Tibial artery (tissue), 4 donors: ENCODE results near the gene LGALS14.

Experiments used
- DNase-seq, 2 donors: peaks; one replicate each; pipeline ENCODE4 v3.0.0-alpha.2; 2019
- H3K27ac ChIP-seq, 2 donors: fragments of 200-600 bp; sonication (generic) in 1 of 2; 1 replicate in 1 of 2; 2 replicates in 1 of 2; pipeline ENCODE4 v1.5.1; 2018 to 2019; ENCODE audit warnings: mild to moderate bottlenecking in 1 of 2
- H3K27me3 ChIP-seq, 2 donors: fragments of 200-600 bp; sonication (generic) in 1 of 2; one replicate each; pipeline versions ENCODE4 v1.5.1 to v1.6.0; 2016 to 2019
- H3K36me3 ChIP-seq, 3 donors: fragments of 200-600 bp; sonication (generic) in 2 of 3; one replicate each; pipeline ENCODE4 v1.5.1; 2016 to 2019; ENCODE audit warnings: mild to moderate bottlenecking in 2 of 3
- H3K4me1 ChIP-seq, 4 donors: fragments of 200-600 bp; sonication (generic) in 2 of 4; 1 replicate in 3 of 4; 2 replicates in 1 of 4; pipeline ENCODE4 v1.5.1; 2016 to 2019
- H3K4me3 ChIP-seq, 2 donors: fragments of 200-600 bp; sonication (generic) in 1 of 2; 1 replicate in 1 of 2; 2 replicates in 1 of 2; pipeline ENCODE4 v1.5.1; 2018 to 2019; ENCODE audit warnings: mild to moderate bottlenecking in 2 of 2
- H3K9me3 ChIP-seq, 3 donors: fragments of 200-600 bp; sonication (generic) in 1 of 3; one replicate each; pipeline ENCODE4 v1.5.1; 2016 to 2019
- CTCF ChIP-seq, 2 experiments: fragments of 200-600 bp in 1 of 2; fragments of 450-650 bp in 1 of 2; IDR thresholded peaks; one replicate each; pipeline ENCODE4 v1.5.1; 2017 to 2019; ENCODE audit warnings: antibody characterized with exemption in 2 of 2, mild to moderate bottlenecking in 1 of 2, moderate library complexity in 1 of 2
- intact Hi-C: fragments of 100-400 bp; cut with DNase I; formaldehyde crosslinking; loops from one replicate; pipeline ENCODE4 v1.15.0; 2023; ENCODE audit warnings: low total_unique reads

LGALS14 gene

DNA sequence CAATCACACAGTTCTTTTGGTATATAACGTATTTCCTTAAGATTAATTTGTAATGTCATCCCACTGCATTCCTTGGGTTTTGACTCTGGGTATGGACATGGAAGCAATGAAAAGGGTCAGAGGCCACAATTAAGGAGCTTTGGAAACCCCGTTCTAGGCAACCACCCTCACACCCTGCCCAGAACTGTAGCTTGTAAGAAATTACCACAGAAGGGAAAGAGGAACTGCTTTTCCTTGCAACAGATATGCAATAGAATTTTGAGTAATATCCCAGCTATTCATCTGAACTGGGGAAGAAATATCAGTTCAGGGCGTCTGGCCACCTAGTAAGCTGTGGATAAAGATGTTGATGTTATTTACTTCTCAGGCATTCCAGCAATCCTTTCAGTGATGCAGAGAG is 34.5 kb downstream of the LGALS14 start:
- intact Hi-C loops: no loop called here
- no peak for DNase-seq
- Histone ChIP-seq H3K9me3 (no peaks in the 10 kb centered on the region), H3K27ac (no peak overlapping the region), H3K36me3 (no peaks in the 10 kb centered on the region), H3K4me1 (no peaks in the 10 kb centered on the region), H3K4me3 (no peak overlapping the region), H3K27me3 (no peaks in the 10 kb centered on the region)
- no peak for TF ChIP-seq CTCF (IDR thresholded peaks at IDR 0.05)

DNA sequence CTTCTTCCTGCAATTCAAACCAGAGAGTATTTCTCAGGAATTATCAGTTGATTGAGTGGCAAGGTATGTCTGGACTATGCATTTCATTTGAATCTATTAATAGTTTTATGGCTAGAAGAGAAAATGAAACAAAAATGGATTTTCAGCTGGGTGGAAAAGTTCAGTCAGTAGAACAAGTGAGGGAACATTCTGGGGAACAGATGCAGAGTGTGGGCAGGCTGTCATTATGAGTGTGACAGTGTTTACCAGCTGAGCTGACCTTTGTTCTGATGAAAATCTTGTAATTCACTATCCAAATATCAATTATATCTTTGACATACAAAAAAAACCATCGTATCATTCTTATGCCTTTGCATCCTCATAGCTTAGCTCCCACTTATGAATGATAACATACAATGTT is 36.1 kb downstream of the LGALS14 start:
- no peaks in the 10 kb centered on the region for H3K9me3 ChIP-seq
- H3K36me3 ChIP-seq: no peaks in the 10 kb centered on the region
- no peak overlapping the region for H3K27ac ChIP-seq
- H3K4me3 ChIP-seq: no peak overlapping the region
- no peak for DNase-seq
- H3K27me3 ChIP-seq: no peaks in the 10 kb centered on the region
- no peaks in the 10 kb centered on the region for H3K4me1 ChIP-seq
- TF ChIP-seq CTCF (IDR thresholded peaks at IDR 0.05): no peak
- intact Hi-C loops: no loop called here

DNA sequence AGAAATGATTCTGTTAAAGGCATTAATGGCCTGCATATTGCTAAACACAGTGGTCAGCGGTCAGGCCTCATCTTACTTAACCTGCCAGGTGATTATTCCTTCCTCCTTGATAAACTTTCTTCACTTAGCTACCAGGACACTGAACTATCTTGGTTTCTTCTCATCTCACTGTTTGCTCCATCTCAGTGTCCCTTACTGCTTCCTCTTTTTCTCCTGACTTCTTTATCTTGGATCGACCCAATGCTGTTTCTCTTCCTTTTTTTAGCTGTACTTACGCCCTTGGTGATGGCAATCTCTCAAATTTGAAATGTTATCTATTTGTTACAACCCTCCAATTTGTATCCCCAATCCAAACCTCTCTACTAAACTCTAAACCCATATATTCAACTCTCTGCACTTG is 41.4 kb downstream of the LGALS14 start:
- no peaks in the 10 kb centered on the region for H3K9me3 ChIP-seq
- intact Hi-C loops: no loop called here
- no peak for DNase-seq
- H3K4me3 ChIP-seq: no peak overlapping the region
- no peaks in the 10 kb centered on the region for H3K4me1 ChIP-seq
- no peak for TF ChIP-seq CTCF (IDR thresholded peaks at IDR 0.05)
- H3K36me3 ChIP-seq: no peaks in the 10 kb centered on the region
- no peak overlapping the region for H3K27ac ChIP-seq
- H3K27me3 ChIP-seq: no peaks in the 10 kb centered on the region

DNA sequence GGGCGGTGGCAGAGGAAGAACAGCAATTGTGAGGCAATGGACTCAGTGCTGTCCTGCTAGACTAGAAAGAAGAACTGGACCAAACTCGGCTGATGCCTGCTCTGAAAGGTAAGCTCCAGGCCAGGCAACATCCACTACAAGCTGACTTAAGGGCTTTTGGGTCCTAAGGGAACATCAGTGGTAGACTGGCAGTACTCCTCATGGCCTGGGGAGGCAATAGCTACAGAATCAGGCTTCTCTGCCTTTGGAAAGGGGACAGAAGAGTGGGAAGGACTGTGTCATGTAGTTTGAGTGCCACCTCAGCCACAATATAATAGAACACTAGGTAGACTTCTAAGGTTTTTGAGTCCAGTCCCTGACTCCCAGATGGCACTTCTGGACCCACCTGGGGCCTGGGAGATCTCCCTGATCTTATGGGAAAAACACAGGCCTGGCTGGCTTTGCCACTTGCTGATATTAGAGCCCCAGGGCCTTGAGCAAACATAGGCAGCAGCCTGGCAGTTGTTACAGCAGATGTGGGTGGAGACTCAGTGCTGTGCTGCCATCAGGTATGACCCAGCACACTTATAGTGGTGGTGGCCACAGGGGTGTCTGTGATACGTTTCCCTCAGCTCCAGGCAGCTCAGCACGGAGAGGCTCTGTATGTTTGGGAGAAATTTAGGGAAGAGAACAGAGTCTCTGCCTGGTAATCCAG is 42.7 kb downstream of the LGALS14 start:
- intact Hi-C loops: no loop called here
- no peaks in the 10 kb centered on the region for H3K36me3 ChIP-seq

GRCh38 chr19:39749981-39750380 is 45.7 kb downstream of the LGALS14 start:
- intact Hi-C loops: no loop called here
- TF ChIP-seq CTCF (IDR thresholded peaks at IDR 0.05): no peak
- H3K9me3 ChIP-seq: no peaks in the 10 kb centered on the region
- no peaks in the 10 kb centered on the region for H3K27me3 ChIP-seq
- H3K27ac ChIP-seq: no peak overlapping the region
- H3K4me1 ChIP-seq: no peaks in the 10 kb centered on the region
- no peak overlapping the region for H3K4me3 ChIP-seq
- no peak for DNase-seq
- no peaks in the 10 kb centered on the region for H3K36me3 ChIP-seq

More for the DNA sequence above, 42.7 kb downstream of the LGALS14 start:
- Histone ChIP-seq H3K4me1 (no peaks in the 10 kb centered on the region), H3K27me3 (no peaks in the 10 kb centered on the region), H3K27ac (no peak overlapping the region), H3K4me3 (no peak overlapping the region), H3K9me3 (no peaks in the 10 kb centered on the region)
- TF ChIP-seq CTCF (IDR thresholded peaks at IDR 0.05): no peak
- DNase-seq: no peak

DNA sequence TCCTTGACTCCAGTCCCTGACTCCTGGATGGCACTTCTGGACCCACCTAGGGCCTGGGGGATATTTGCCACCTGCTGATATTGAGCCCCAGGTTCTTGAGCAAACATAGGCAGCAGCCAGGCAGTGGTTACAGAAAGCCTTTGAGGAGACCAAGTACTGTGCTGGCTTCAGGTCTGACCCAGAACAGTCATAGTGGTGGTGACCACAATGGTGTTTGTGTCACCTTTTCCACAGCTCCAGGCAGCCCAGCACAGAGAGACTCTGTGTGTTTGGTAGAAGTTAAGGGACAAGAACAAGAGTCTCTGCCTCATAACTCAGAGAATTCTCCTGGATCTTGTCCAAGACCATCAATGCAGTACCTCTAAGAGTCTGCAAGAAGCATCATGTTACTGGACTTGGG is 48.1 kb downstream of the LGALS14 start:
- H3K4me3 ChIP-seq: no peak overlapping the region
- no peak for TF ChIP-seq CTCF (IDR thresholded peaks at IDR 0.05)
- intact Hi-C loops: no loop called here
- H3K36me3 ChIP-seq: no peaks in the 10 kb centered on the region
- no peaks in the 10 kb centered on the region for H3K9me3 ChIP-seq
- H3K27ac ChIP-seq: no peak overlapping the region
- H3K27me3 ChIP-seq: no peaks in the 10 kb centered on the region
- H3K4me1 ChIP-seq: no peaks in the 10 kb centered on the region
- DNase-seq: no peak
